GM13976 (cell line): Measurements from ENCODE around the gene IL1RAP.

Experiments
- DNase-seq: peaks from one replicate; pipeline ENCODE4 v3.0.0; 2012; ENCODE audit warnings: low spot score
- in situ Hi-C: fragments of 300-500 bp; cut with MboI; formaldehyde crosslinking; loops from one replicate; pipeline ENCODE4 v1.12.0; 2022; ENCODE audit warnings: low sequenced_read_pairs, mixed read lengths, inconsistent platforms; ENCODE audit not compliant: unreplicated experiment
- TF ChIP-seq, protein P1 (sequence below): IDR thresholded peaks from 2 replicates; pipeline ENCODE4 v1.5.1; 2012; ENCODE audit warnings: borderline replicate concordance, mild to moderate bottlenecking; ENCODE audit not compliant: insufficient read depth; ENCODE audit errors: extremely low read depth, missing control alignments, control extremely low read depth

IL1RAP gene

DNA sequence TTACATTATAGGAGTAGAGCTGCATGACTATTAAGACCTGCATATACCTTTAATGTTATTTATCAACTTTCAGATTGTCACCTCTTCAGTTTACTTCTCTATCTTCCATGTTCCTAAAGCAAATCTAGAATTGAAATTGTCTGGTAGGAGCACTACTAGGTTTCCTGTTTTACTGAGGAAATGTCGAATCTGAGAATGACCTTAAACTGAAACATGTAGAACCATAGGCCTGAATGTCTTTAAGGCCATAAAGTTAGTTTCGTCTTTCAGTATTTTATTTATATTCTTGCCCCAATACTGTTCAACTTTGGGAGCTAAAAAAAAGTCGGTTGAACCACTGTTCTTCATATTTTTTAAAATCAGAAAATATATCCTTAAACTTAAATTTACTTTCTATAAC lies 92.7 kb downstream of the IL1RAP start:
- in situ Hi-C loops, result no loop called here
- TF ChIP-seq, protein P1, sequence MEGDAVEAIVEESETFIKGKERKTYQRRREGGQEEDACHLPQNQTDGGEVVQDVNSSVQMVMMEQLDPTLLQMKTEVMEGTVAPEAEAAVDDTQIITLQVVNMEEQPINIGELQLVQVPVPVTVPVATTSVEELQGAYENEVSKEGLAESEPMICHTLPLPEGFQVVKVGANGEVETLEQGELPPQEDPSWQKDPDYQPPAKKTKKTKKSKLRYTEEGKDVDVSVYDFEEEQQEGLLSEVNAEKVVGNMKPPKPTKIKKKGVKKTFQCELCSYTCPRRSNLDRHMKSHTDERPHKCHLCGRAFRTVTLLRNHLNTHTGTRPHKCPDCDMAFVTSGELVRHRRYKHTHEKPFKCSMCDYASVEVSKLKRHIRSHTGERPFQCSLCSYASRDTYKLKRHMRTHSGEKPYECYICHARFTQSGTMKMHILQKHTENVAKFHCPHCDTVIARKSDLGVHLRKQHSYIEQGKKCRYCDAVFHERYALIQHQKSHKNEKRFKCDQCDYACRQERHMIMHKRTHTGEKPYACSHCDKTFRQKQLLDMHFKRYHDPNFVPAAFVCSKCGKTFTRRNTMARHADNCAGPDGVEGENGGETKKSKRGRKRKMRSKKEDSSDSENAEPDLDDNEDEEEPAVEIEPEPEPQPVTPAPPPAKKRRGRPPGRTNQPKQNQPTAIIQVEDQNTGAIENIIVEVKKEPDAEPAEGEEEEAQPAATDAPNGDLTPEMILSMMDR, result no peak

DNA sequence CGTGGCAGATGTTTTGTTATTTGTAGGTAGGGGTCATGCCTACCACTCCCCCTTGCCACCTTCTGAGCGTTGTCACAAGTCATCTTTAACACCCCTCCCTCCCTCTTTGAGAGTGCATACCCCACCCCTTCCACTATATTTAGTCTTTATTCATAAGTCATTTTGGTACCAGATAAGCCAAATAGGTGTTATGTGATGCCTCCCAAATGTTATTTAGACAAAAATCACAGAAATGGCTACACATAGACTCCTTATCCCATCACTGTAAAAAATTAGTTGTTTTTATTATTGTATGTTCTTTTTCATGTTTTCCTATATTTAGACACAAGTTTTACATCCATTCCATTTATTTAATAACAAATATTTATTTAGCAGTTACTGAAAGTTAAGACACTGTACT lies 93.1 kb downstream of the IL1RAP start:
- in situ Hi-C loops, result no loop called here
- no peak for DNase-seq
- TF ChIP-seq, protein P1, result no peak

More for the DNA sequence above, 92.7 kb downstream of the IL1RAP start:
- DNase-seq, result no peak

DNA sequence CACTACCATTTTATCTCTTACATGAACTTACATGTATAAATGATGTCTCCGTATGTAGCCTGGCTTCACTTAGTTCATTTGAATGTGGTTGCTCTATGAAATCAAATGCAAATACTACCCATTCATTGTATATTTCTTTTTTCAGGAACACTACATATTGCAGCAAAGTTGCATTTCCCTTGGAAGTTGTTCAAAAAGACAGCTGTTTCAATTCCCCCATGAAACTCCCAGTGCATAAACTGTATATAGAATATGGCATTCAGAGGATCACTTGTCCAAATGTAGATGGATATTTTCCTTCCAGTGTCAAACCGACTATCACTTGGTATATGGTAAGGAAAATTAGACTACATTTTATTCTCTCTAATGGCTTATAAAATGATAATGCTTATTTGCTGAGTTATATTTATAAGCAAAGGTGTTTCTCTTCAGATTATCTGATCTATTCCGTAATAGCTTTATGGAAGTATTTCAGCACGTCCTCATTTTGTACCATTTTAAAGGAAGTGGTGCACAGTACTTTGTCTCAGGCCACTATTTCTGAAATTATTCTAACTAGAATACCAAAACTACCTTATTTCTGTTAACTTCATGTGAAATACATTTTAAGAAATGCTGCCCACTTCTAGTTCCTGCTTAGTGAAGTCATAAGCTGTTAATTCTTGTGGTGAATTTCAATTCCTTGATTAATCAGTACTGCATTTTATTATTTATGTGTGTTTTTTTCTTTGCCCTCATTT lies 95.1 kb downstream of the IL1RAP start:
- no peak for DNase-seq
- TF ChIP-seq, protein P1, result no peak

DNA sequence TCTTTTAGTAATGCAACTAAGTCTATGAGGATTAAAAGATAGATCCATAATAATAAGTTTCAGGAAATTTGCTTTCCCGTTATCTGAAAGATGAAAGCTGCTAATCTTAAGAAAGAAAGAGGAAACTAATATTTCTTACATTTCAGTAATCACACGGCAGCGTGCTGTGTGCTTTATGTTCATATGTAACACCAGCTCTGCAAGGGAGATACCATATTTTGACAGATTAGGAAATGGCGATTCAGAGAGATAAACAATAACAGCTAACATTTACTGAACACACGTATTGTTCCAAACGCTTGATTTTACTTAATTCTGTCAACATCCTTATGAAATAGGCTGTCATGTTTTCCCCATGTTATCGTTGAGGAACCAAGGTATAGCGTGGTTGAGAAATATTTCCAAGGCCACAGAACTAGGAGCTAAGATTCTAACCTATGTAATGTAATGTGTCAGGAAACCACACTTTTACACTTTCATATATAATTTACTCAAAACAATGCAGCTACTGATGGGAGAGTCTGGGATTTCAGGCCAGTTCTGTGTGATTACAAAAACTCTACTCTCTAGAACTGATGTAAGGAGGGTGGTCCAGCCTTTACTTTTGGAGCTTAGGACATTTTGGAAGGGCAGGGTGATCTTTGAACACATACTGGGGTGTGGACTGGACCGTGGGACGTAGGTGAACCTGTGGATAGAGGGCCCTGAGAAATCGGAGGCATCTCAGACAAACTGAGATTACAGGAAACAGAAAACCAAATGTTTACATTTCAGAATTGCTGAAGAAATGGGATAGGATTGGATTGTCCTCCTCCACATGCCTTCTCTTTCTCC lies 100.6 kb downstream of the IL1RAP start:
- TF ChIP-seq, protein P1, result no peak
- in situ Hi-C loops, result no loop called here
- DNase-seq, result no peak

More for the DNA sequence above, 95.1 kb downstream of the IL1RAP start:
- in situ Hi-C loops, result no loop called here

DNA sequence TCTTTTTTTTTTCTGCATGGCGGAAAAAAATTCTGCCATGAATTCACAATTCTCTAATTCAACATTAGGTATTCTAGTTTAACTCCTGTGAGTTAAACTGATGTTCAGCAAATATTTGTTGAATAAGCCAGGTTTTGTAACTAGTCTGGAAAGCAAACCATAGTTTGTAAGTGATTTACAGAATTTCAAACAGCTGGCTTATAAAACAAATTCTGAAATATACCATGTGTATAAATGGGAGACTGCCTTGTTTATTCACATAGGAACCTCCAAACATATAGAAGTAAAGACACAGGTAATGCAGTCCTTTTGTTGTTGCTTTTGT lies 101.1 kb downstream of the IL1RAP start:
- no peak for DNase-seq
- TF ChIP-seq, protein P1, result no peak
- in situ Hi-C loops, result no loop called here

DNA sequence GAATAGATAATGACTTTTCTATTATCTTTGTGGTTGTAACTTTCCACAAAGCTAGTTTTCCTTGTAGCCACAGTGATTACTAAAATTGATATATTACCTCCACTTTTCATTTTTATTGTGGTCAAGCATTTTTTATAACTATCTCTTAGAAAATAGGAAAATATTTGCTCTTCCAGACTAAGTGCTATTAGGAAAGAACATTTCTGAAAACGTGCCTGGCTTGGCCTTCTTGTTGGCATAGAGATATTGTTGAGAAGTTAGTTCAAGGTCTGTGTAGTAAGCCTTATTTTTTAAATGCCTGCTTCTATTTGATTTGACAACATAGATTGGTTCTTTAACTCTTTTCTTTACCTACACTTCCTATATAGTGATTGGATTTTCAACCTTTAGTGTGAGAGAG lies 101.7 kb downstream of the IL1RAP start:
- in situ Hi-C loops, result no loop called here
- TF ChIP-seq, protein P1, result no peak
- no peak for DNase-seq
